Testis (tissue), 2 donors: ENCODE measurements around the gene ARRDC2.

Experiments
- CTCF ChIP-seq, 3 experiments: fragments of 450-650 bp in 2 of 3; fragments of 200-600 bp in 1 of 3; sonication (generic) in 1 of 3; IDR thresholded peaks; one replicate each; pipeline ENCODE4 v1.5.1; 2016 to 2019; ENCODE audit warnings: antibody characterized with exemption in 3 of 3, mild to moderate bottlenecking in 2 of 3, moderate library complexity in 1 of 3
- POLR2A ChIP-seq: fragments of 450-650 bp; IDR thresholded peaks from one replicate; pipeline ENCODE4 v1.6.1; 2017; ENCODE audit warnings: antibody characterized with exemption, mild to moderate bottlenecking, moderate library complexity

- TF ChIP-seq CTCF (IDR thresholded peaks at IDR 0.05) (no peak), POLR2A (no peak)
Observed at GRCh38 chr19:18029617-18030338, 21.8 kb downstream of the ARRDC2 start.
